Loucy (cell line): ENCODE data around the gene DENND4A.

Experiments
- H2AFZ ChIP-seq: fragments of 200-600 bp; sonication (generic); 2 replicates; pipeline ENCODE4 v1.6.0; 2016; ENCODE audit warnings: antibody characterized with exemption, mild to moderate bottlenecking, low read length, moderate library complexity
- H3F3A ChIP-seq: fragments of 200-600 bp; 2 replicates; pipeline ENCODE4 v1.6.0; 2016; ENCODE audit warnings: antibody characterized with exemption, low read depth, mild to moderate bottlenecking
- H3K27me3 ChIP-seq: fragments of 200-600 bp; sonication (generic); 2 replicates; pipeline ENCODE4 v1.6.1; 2014; ENCODE audit warnings: low read length, mild to moderate bottlenecking; ENCODE audit not compliant: insufficient read depth, poor library complexity, severe bottlenecking
- H3K36me3 ChIP-seq: fragments of 200-600 bp; sonication (generic); 2 replicates; pipeline ENCODE4 v1.6.1; 2016; ENCODE audit warnings: low read length; ENCODE audit not compliant: insufficient read depth
- H3K4me1 ChIP-seq: fragments of 200-600 bp; sonication (generic); 2 replicates; pipeline ENCODE4 v1.5.1; 2014; ENCODE audit warnings: low read length, mild to moderate bottlenecking; ENCODE audit not compliant: insufficient read depth, poor library complexity, severe bottlenecking
- H3K4me2 ChIP-seq: fragments of 200-600 bp; sonication (generic); 2 replicates; pipeline ENCODE4 v1.6.0; 2014; ENCODE audit warnings: antibody characterized with exemption, low read length, low read depth, mild to moderate bottlenecking; ENCODE audit not compliant: poor library complexity, severe bottlenecking
- H3K4me3 ChIP-seq: fragments of 200-600 bp; sonication (generic); 2 replicates; pipeline ENCODE4 v1.5.1; 2014; ENCODE audit warnings: low read length, mild to moderate bottlenecking, mixed read lengths; ENCODE audit not compliant: poor library complexity, severe bottlenecking
- H3K79me2 ChIP-seq: fragments of 200-600 bp; sonication (generic); 2 replicates; pipeline ENCODE4 v1.6.1; 2014; ENCODE audit warnings: low read length; ENCODE audit not compliant: insufficient read depth
- H3K9ac ChIP-seq: fragments of 200-600 bp; sonication (generic); 2 replicates; pipeline ENCODE4 v1.6.0; 2014; ENCODE audit warnings: mild to moderate bottlenecking, low read depth, low read length, moderate library complexity; ENCODE audit not compliant: poor library complexity, severe bottlenecking
- H3K9me2 ChIP-seq: fragments of 200-600 bp; sonication (generic); replicated peaks from 2 replicates; pipeline ENCODE4 v1.6.1; 2016; ENCODE audit warnings: low read depth, low read length, mixed read lengths
- H3K9me3 ChIP-seq: fragments of 200-600 bp; sonication (generic); 2 replicates; pipeline ENCODE4 v1.6.1; 2014; ENCODE audit warnings: mild to moderate bottlenecking, antibody characterized with exemption, low read length, low read depth; ENCODE audit not compliant: insufficient read depth
- H4K20me1 ChIP-seq: fragments of 200-600 bp; sonication (generic); 2 replicates; pipeline ENCODE4 v1.6.0; 2014; ENCODE audit warnings: antibody characterized with exemption, low read length, mild to moderate bottlenecking; ENCODE audit not compliant: insufficient read depth, poor library complexity, severe bottlenecking
- CTCF ChIP-seq: fragments of 200-600 bp; sonication (generic); conservative IDR thresholded peaks from 2 replicates; pipeline ENCODE4 v1.5.1; 2014; ENCODE audit warnings: mild to moderate bottlenecking, antibody characterized with exemption, low read length
- EZH2phosphoT487 ChIP-seq: fragments of 200-600 bp; IDR thresholded peaks from 2 replicates; pipeline ENCODE4 v1.6.1; 2018; ENCODE audit warnings: antibody characterized with exemption, mild to moderate bottlenecking, moderate library complexity, borderline replicate concordance

DENND4A gene

GRCh38 chr15:65676123-65676522 is 116.0 kb downstream of the DENND4A start:
- no peaks in the 10 kb centered on the region for H3K79me2 ChIP-seq
- H3F3A ChIP-seq: no peaks in the 10 kb centered on the region
- no peak overlapping the region for H2AFZ ChIP-seq
- H4K20me1 ChIP-seq: no peaks in the 10 kb centered on the region
- no peak for TF ChIP-seq CTCF
- TF ChIP-seq EZH2phosphoT487: no peak
- H3K4me3 ChIP-seq: no peak overlapping the region
- no peaks in the 10 kb centered on the region for H3K27me3 ChIP-seq
- no peak overlapping the region for H3K9ac ChIP-seq
- no peaks in the 10 kb centered on the region for H3K4me1 ChIP-seq
- H3K36me3 ChIP-seq: no peaks in the 10 kb centered on the region
- H3K9me3 ChIP-seq: no peaks in the 10 kb centered on the region
- H3K4me2 ChIP-seq: no peak overlapping the region
- no peaks in the 10 kb centered on the region for H3K9me2 ChIP-seq

GRCh38 chr15:65675551-65675950 is 116.5 kb downstream of the DENND4A start:
- H3K4me1 ChIP-seq: no peaks in the 10 kb centered on the region
- no peaks in the 10 kb centered on the region for H3K9me3 ChIP-seq
- no peak overlapping the region for H2AFZ ChIP-seq
- H3K27me3 ChIP-seq: no peaks in the 10 kb centered on the region
- TF ChIP-seq CTCF (no peak), EZH2phosphoT487 (no peak)
- no peak overlapping the region for H3K4me3 ChIP-seq
- H3F3A ChIP-seq: no peaks in the 10 kb centered on the region
- H3K9me2 ChIP-seq: no peaks in the 10 kb centered on the region
- no peak overlapping the region for H3K4me2 ChIP-seq
- no peaks in the 10 kb centered on the region for H3K79me2 ChIP-seq
- no peaks in the 10 kb centered on the region for H4K20me1 ChIP-seq
- no peak overlapping the region for H3K9ac ChIP-seq
- no peaks in the 10 kb centered on the region for H3K36me3 ChIP-seq

GRCh38 chr15:65666257-65666656 is 125.8 kb downstream of the DENND4A start:
- H3K36me3 ChIP-seq: no peaks in the 10 kb centered on the region; the same call in 1 of the 2 replicates
- H3K27me3 ChIP-seq: no peaks in the 10 kb centered on the region
- TF ChIP-seq CTCF (no peak), EZH2phosphoT487 (no peak)
- H2AFZ ChIP-seq: no peak overlapping the region
- H3K4me3 ChIP-seq: no peak overlapping the region
- H3K9me3 ChIP-seq: no peaks in the 10 kb centered on the region
- H3K9ac ChIP-seq: no peak overlapping the region
- no peak overlapping the region for H3K4me2 ChIP-seq
- H3K4me1 ChIP-seq: no peaks in the 10 kb centered on the region
- no peaks in the 10 kb centered on the region for H3K9me2 ChIP-seq
- no peaks in the 10 kb centered on the region for H4K20me1 ChIP-seq
- no peaks in the 10 kb centered on the region for H3F3A ChIP-seq
- H3K79me2 ChIP-seq: no peaks in the 10 kb centered on the region
